Spinal cord (tissue), 10 donors: ENCODE measurements around the gene USP17L21. TPM values are rescaled to one million over a fixed set of nuclear protein-coding genes. Genes with fewer than 3 reads are reported as not detected.
"Not testable (repeated sequence)": the region's sequence is repeated elsewhere in the genome, so short reads cannot be mapped to it uniquely, and the experiment has no call there.

Experiments
- DNase-seq, 6 donors: peaks; one replicate each; pipeline versions ENCODE4 v3.0.0 to v3.0.0-alpha.2; 2013 to 2015; ENCODE audit warnings: low spot score in 6 of 6, low read depth in 4 of 6
- H3K27ac ChIP-seq: one replicate; pipeline ENCODE4 v1.5.1; 2013; ENCODE audit warnings: low read depth, low read length, control low read depth
- H3K27me3 ChIP-seq: one replicate; pipeline ENCODE4 v1.6.1; 2013; ENCODE audit warnings: low read length; ENCODE audit not compliant: control insufficient read depth, insufficient read depth
- H3K36me3 ChIP-seq: one replicate; pipeline ENCODE4 v1.6.1; 2013; ENCODE audit warnings: low read length; ENCODE audit not compliant: control insufficient read depth, insufficient read depth
- H3K4me1 ChIP-seq: one replicate; pipeline ENCODE4 v1.6.1; 2013; ENCODE audit warnings: low read length; ENCODE audit not compliant: control insufficient read depth, insufficient read depth
- H3K4me3 ChIP-seq: one replicate; pipeline ENCODE4 v1.5.1; 2013; ENCODE audit warnings: low read depth, low read length, control low read depth
- H3K9me3 ChIP-seq: one replicate; pipeline ENCODE4 v1.6.1; 2013; ENCODE audit warnings: low read length; ENCODE audit not compliant: control insufficient read depth, insufficient read depth
- WGBS: methylation state at CpG from one replicate; pipeline ENCODE4 v1.1.5; 2013; ENCODE audit warnings: missing lambda C conversion rate; ENCODE audit not compliant: insufficient coverage; 5-methylcytosine and 5-hydroxymethylcytosine counted together
- long read RNA-seq, 4 donors: transcript quantifications; one replicate each; lab custom pipeline, GENCODE V29; 2026
- polyA plus RNA-seq, 2 donors: library from polyadenylated mRNA; unstranded; fragments of 120-200 nt; gene quantifications; one replicate each; pipeline ENCODE4 v1.2.1, GENCODE V29; 2013; ENCODE audit not compliant: insufficient read length in 2 of 2
- total RNA-seq, 2 donors: library from RNA; depleted of rRNA in 1 of 2; stranded (reverse); fragments of 120-200 nt in 1 of 2; fragments of >200 nt in 1 of 2; gene quantifications; one replicate each; pipeline versions ENCODE4 v1.2.3 to v1.2.4, GENCODE V29; 2013 to 2014
- donor health status: healthy.

USP17L21 gene
- total RNA-seq, result not detected
- polyA plus RNA-seq, result not detected
- long read RNA-seq, donor 1, result 0 reads
- long read RNA-seq, donor 2, result 0 reads
- long read RNA-seq, donor 3, result 0 reads
- long read RNA-seq, donor 4, result 0 reads

- not testable (repeated sequence) for H3K27ac ChIP-seq, H3K4me3 ChIP-seq, DNase-seq, H3K9me3 ChIP-seq, H3K36me3 ChIP-seq, H3K4me1 ChIP-seq, H3K27me3 ChIP-seq
- WGBS, result no CpG with 5 or more reads among the region's 13 CpGs
Measured at GRCh38 chr4:9262572-9262971, at the start of gene USP17L21. Gene USP17L21, plus strand, starts transcription at chr4:9262872. Its CDS starts 0 bp downstream, at chr4:9262872.

GRCh38 chr4:9214701-9215100 is 48.0 kb upstream of the USP17L21 start:
- H3K4me3 ChIP-seq, H3K27ac ChIP-seq, H3K27me3 ChIP-seq, DNase-seq, H3K36me3 ChIP-seq, H3K9me3 ChIP-seq, H3K4me1 ChIP-seq: not testable (repeated sequence)
- 98% methylated on average over 5 of the region's 14 CpGs for WGBS

- not testable (repeated sequence) for DNase-seq
- WGBS, result no CpG with 5 or more reads among the region's 14 CpGs
Measured at GRCh38 chr4:9215105-9215504, 47.6 kb upstream of the USP17L21 start, which contains the start of gene USP17L11. Gene USP17L11, plus strand, starts transcription at chr4:9215405. Its CDS starts 0 bp downstream, at chr4:9215405.

GRCh38 chr4:9219852-9220251 is 42.8 kb upstream of the USP17L21 start, which contains the start of gene USP17L12:
Gene USP17L12, plus strand, starts transcription at chr4:9220152. Its CDS starts 0 bp downstream, at chr4:9220152.
- H3K36me3 ChIP-seq, H3K27ac ChIP-seq, H3K4me3 ChIP-seq, H3K27me3 ChIP-seq, H3K4me1 ChIP-seq, H3K9me3 ChIP-seq, DNase-seq: not testable (repeated sequence)
- no CpG with 5 or more reads among the region's 13 CpGs for WGBS

More at GRCh38 chr4:9215105-9215504, 47.6 kb upstream of the USP17L21 start, which contains the start of gene USP17L11:
- not testable (repeated sequence) for H3K4me1 ChIP-seq, H3K27me3 ChIP-seq, H3K36me3 ChIP-seq, H3K4me3 ChIP-seq, H3K9me3 ChIP-seq, H3K27ac ChIP-seq

GRCh38 chr4:9224596-9224995 is 38.1 kb upstream of the USP17L21 start, which contains the start of gene USP17L13:
Gene USP17L13, plus strand, starts transcription at chr4:9224896. Its CDS starts 0 bp downstream, at chr4:9224896.
- not testable (repeated sequence) for H3K9me3 ChIP-seq, H3K4me1 ChIP-seq, H3K4me3 ChIP-seq, H3K27ac ChIP-seq, H3K27me3 ChIP-seq, H3K36me3 ChIP-seq, DNase-seq
- no CpG with 5 or more reads among the region's 14 CpGs for WGBS

GRCh38 chr4:9230249-9230648 is 32.4 kb upstream of the USP17L21 start:
- not testable (repeated sequence) for H3K9me3 ChIP-seq, H3K4me3 ChIP-seq, H3K27ac ChIP-seq, DNase-seq, H3K4me1 ChIP-seq, H3K27me3 ChIP-seq, H3K36me3 ChIP-seq
- WGBS, result no CpG with 5 or more reads among the region's 8 CpGs

GRCh38 chr4:9234085-9234484 is 28.6 kb upstream of the USP17L21 start, which contains the start of gene USP17L15:
Gene USP17L15, plus strand, starts transcription at chr4:9234385. Its CDS starts 0 bp downstream, at chr4:9234385.
- DNase-seq, H3K4me3 ChIP-seq, H3K27ac ChIP-seq, H3K36me3 ChIP-seq, H3K27me3 ChIP-seq, H3K9me3 ChIP-seq, H3K4me1 ChIP-seq: not testable (repeated sequence)
- no CpG with 5 or more reads among the region's 15 CpGs for WGBS

GRCh38 chr4:9238461-9238860 is 24.2 kb upstream of the USP17L21 start:
- H3K4me1 ChIP-seq, H3K4me3 ChIP-seq, H3K9me3 ChIP-seq, H3K27me3 ChIP-seq, H3K27ac ChIP-seq, H3K36me3 ChIP-seq: not testable (repeated sequence)
- WGBS, result 50% methylated on average over 2 of the region's 12 CpGs
- DNase-seq, result peak in 1 of 6 donors; percentile 0

GRCh38 chr4:9243579-9243978 is 19.1 kb upstream of the USP17L21 start, which contains the start of gene USP17L17:
Gene USP17L17, plus strand, starts transcription at chr4:9243879. Its CDS starts 0 bp downstream, at chr4:9243879.
- not testable (repeated sequence) for H3K27me3 ChIP-seq, H3K36me3 ChIP-seq, H3K9me3 ChIP-seq, DNase-seq, H3K4me1 ChIP-seq, H3K4me3 ChIP-seq, H3K27ac ChIP-seq
- no CpG with 5 or more reads among the region's 14 CpGs for WGBS

GRCh38 chr4:9247953-9248680 is 14.6 kb upstream of the USP17L21 start, which contains the start of gene USP17L18:
Gene USP17L18, plus strand, starts transcription at chr4:9248630. Its CDS starts 0 bp downstream, at chr4:9248630.
- H3K27ac ChIP-seq, H3K4me3 ChIP-seq, H3K4me1 ChIP-seq, H3K36me3 ChIP-seq, H3K9me3 ChIP-seq, H3K27me3 ChIP-seq: not testable (repeated sequence)
- DNase-seq, result peak in 2 of 6 donors; percentile 0 to 1
- WGBS, result 94% methylated on average over 5 of the region's 26 CpGs
